GM12878 (cell line): ENCODE measurements around the gene S100B. TPM values are rescaled to one million over a fixed set of nuclear protein-coding genes. Genes with fewer than 3 reads are reported as not detected.

Experiments
- ATAC-seq: fragments of 200-7000 bp; cut with Tn5 transposase; 3 replicates; pipeline ENCODE4 v1.9.1; 2020; ENCODE audit warnings: mild to moderate bottlenecking, moderate library complexity
- BruUV-seq: library from RNA; stranded (reverse); fragments of 400-500 nt; replicated peaks from 2 replicates; lab custom pipeline; 2021; lab: Mats Ljungman, UMichigan
- CTCF ChIA-PET: fragments of 300-600 bp; sonication (Branson Sonifier 250); formaldehyde crosslinking; extraction: SDS; loops from one replicate; lab custom pipeline; 2021; ENCODE audit warnings: inconsistent platforms; lab: Yijun Ruan, JAX
- POLR2A ChIA-PET: fragments of 350-600 bp; formaldehyde crosslinking; extraction: SDS; loops from one replicate; lab custom pipeline; 2021; ENCODE audit warnings: inconsistent platforms; lab: Charles Lee
- RAD21 ChIA-PET: fragments of 300-600 bp; sonication (Branson Sonifier 250); formaldehyde crosslinking; loops from one replicate; lab custom pipeline; 2023; ENCODE audit warnings: antibody characterized with exemption; ENCODE audit not compliant: unreplicated experiment; lab: Charles Lee
- SMC1A ChIA-PET: fragments of 300-600 bp; sonication (Branson Sonifier 250); formaldehyde crosslinking; loops from one replicate; lab custom pipeline; 2023; ENCODE audit not compliant: unreplicated experiment, uncharacterized antibody; lab: Charles Lee
- DNase-seq: peaks from one replicate; pipeline ENCODE4 v3.0.0-alpha.2; 2011; ENCODE audit warnings: low read depth, low spot score
- FAIRE-seq: peaks from 3 replicates; lab custom pipeline; 2011; peaks lifted over from hg19 to GRCh38; lab: Jason Lieb, UNC
- H2AFZ ChIP-seq: 2 replicates; pipeline ENCODE4 v1.6.0; 2011; ENCODE audit warnings: low read depth, low read length, control low read depth; ENCODE audit not compliant: control insufficient read depth
- H3K27ac ChIP-seq: 2 replicates; pipeline ENCODE4 v1.5.1; 2011; ENCODE audit warnings: control low read depth; ENCODE audit not compliant: control insufficient read depth, insufficient read depth
- H3K27me3 ChIP-seq, 2 experiments: replicated peaks in 1 of 2; 2 replicates each; pipeline versions ENCODE4 v1.6.0 to v1.6.1; 2011; ENCODE audit warnings: low read length in 1 of 2; ENCODE audit not compliant: control insufficient read depth in 2 of 2, insufficient read depth in 2 of 2
- H3K36me3 ChIP-seq, 2 experiments: 2 replicates each; pipeline ENCODE4 v1.5.1; 2011; ENCODE audit warnings: low read length in 1 of 2; ENCODE audit not compliant: control insufficient read depth in 2 of 2, insufficient read depth in 2 of 2
- H3K4me1 ChIP-seq: 2 replicates; pipeline ENCODE4 v1.6.1; 2011; ENCODE audit warnings: mild to moderate bottlenecking, low read length, moderate library complexity, mixed read lengths; ENCODE audit not compliant: control insufficient read depth, insufficient read depth
- H3K4me2 ChIP-seq: 2 replicates; pipeline ENCODE4 v1.6.0; 2011; ENCODE audit warnings: control low read depth; ENCODE audit not compliant: control insufficient read depth, insufficient read depth
- H3K4me3 ChIP-seq: fragments of 200-600 bp; sonication (generic); 2 replicates; pipeline ENCODE4 v1.5.1; 2016
- H3K79me2 ChIP-seq: 2 replicates; pipeline ENCODE4 v1.6.0; 2011; ENCODE audit warnings: low read length; ENCODE audit not compliant: control insufficient read depth, insufficient read depth
- H3K9ac ChIP-seq: 2 replicates; pipeline ENCODE4 v1.8.0; 2011; ENCODE audit warnings: low read length, control low read depth, mixed read lengths; ENCODE audit not compliant: control insufficient read depth, insufficient read depth
- H3K9me3 ChIP-seq: replicated peaks from 3 replicates; pipeline ENCODE4 v1.5.1; 2011; ENCODE audit warnings: mild to moderate bottlenecking, low read length; ENCODE audit not compliant: control insufficient read depth, insufficient read depth
- H4K20me1 ChIP-seq: 2 replicates; pipeline ENCODE4 v1.6.0; 2011; ENCODE audit not compliant: control insufficient read depth, insufficient read depth
- GATAD2B ChIP-seq: fragments of 450-650 bp; conservative IDR thresholded peaks from 2 replicates; pipeline ENCODE4 v1.6.1; 2017; ENCODE audit warnings: low read depth, mild to moderate bottlenecking, moderate library complexity
- HDGF ChIP-seq: fragments of 450-650 bp; IDR thresholded peaks from 2 replicates; pipeline ENCODE4 v1.6.1; 2016; ENCODE audit warnings: antibody characterized with exemption
- IKZF1 ChIP-seq: fragments of 450-650 bp; conservative IDR thresholded peaks from 2 replicates; pipeline ENCODE4 v1.6.1; 2017; ENCODE audit warnings: antibody characterized with exemption, mild to moderate bottlenecking
- IKZF2 ChIP-seq, 2 experiments: fragments of 450-650 bp; IDR thresholded peaks; 2 replicates each; pipeline ENCODE4 v1.6.1; 2017; ENCODE audit warnings: mild to moderate bottlenecking in 2 of 2, moderate library complexity in 2 of 2
- MTA2 ChIP-seq: fragments of 450-650 bp; IDR thresholded peaks from 2 replicates; pipeline ENCODE4 v1.6.1; 2016; ENCODE audit warnings: low read depth, mild to moderate bottlenecking, moderate library complexity
- NR2C1 ChIP-seq: fragments of 450-650 bp; IDR thresholded peaks from 2 replicates; pipeline ENCODE4 v1.6.1; 2017; ENCODE audit warnings: antibody characterized with exemption, mild to moderate bottlenecking, moderate library complexity
- POLR2A ChIP-seq: IDR thresholded peaks from 2 replicates; pipeline ENCODE4 v1.6.1; 2011; ENCODE audit warnings: low read depth, mild to moderate bottlenecking, low read length
- POLR2AphosphoS5 ChIP-seq: IDR thresholded peaks from 2 replicates; pipeline ENCODE4 v1.6.1; 2011; ENCODE audit warnings: mild to moderate bottlenecking, low read length, inconsistent platforms
- SPI1 ChIP-seq: IDR thresholded peaks from 2 replicates; pipeline ENCODE4 v1.6.1; 2011; ENCODE audit warnings: low read depth, mild to moderate bottlenecking, low read length, moderate library complexity, borderline replicate concordance; ENCODE audit not compliant: insufficient read depth
- SREBF1 ChIP-seq: IDR thresholded peaks from 2 replicates; pipeline ENCODE4 v1.6.1; 2012; ENCODE audit warnings: mild to moderate bottlenecking, low read length
- SUZ12 ChIP-seq: fragments of 200-600 bp; sonication (generic); IDR thresholded peaks from one replicate; pipeline ENCODE4 v1.6.1; 2018; ENCODE audit warnings: antibody characterized with exemption, mild to moderate bottlenecking; ENCODE audit not compliant: unreplicated experiment
- TBL1XR1 ChIP-seq: IDR thresholded peaks from 2 replicates; pipeline ENCODE4 v1.6.1; 2012; ENCODE audit warnings: low read depth, low read length, improper control_type of control experiment
- TCF7 ChIP-seq: IDR thresholded peaks from 2 replicates; pipeline ENCODE4 v1.6.1; 2014; ENCODE audit warnings: antibody characterized with exemption, borderline replicate concordance
- ZNF384 ChIP-seq: IDR thresholded peaks from 2 replicates; pipeline ENCODE4 v1.6.1; 2012; ENCODE audit warnings: low read depth, mild to moderate bottlenecking, low read length, improper control_type of control experiment, borderline replicate concordance
- WGBS: methylation state at CpG from one replicate; pipeline ENCODE4 v1.1.6; 2016; ENCODE audit warnings: low lambda C conversion rate; ENCODE audit not compliant: insufficient replicate concordance, insufficient coverage; ENCODE audit errors: missing lambda C conversion rate; 5-methylcytosine and 5-hydroxymethylcytosine counted together
- in situ Hi-C: fragments of 300-500 bp; cut with MboI; formaldehyde crosslinking; loops from 9 replicates; pipeline ENCODE4 v1.14.3; 2018; ENCODE audit warnings: mixed read lengths
- intact Hi-C: fragments of 100-400 bp; cut with micrococcal nuclease; formaldehyde crosslinking; loops from one replicate; pipeline ENCODE4 v1.14.2; 2022; ENCODE audit not compliant: unreplicated experiment
- polyA plus RNA-seq, 11 experiments: library from polyadenylated mRNA; depleted of rRNA in 4 of 11; unstranded in 6 of 11; stranded (reverse) in 5 of 11; fragments of >200 nt; fragmentation: Nextera tagmentation in 4 of 11; fragmentation: Illumina TruSeq in 1 of 11; extraction: Ambion mirVana in 4 of 11; extraction: Trizol in 1 of 11; gene quantifications; 1 replicate in 1 of 11; 2 replicates in 10 of 11; pipeline versions ENCODE4 v1.2.1 to v1.2.3, GENCODE V29; 2011 to 2016; ENCODE audit warnings: inconsistent platforms in 2 of 11, missing spikeins in 2 of 11, low read depth in 1 of 11
- total RNA-seq, 4 experiments: library from RNA; depleted of rRNA in 3 of 4; stranded (reverse); fragments of >200 nt in 3 of 4; fragmentation: Illumina TruSeq in 1 of 4; extraction: Trizol in 1 of 4; gene quantifications; 2 replicates each; pipeline versions ENCODE4 v1.2.1 to v1.2.3, GENCODE V29; 2013 to 2021
- TF ChIP-seq, protein P1 (sequence below): IDR thresholded peaks from 2 replicates; pipeline ENCODE4 v1.6.1; 2011; ENCODE audit warnings: borderline replicate concordance, low read depth, mild to moderate bottlenecking, moderate library complexity, mixed read lengths, low read length; ENCODE audit not compliant: insufficient read depth; ENCODE audit errors: extremely low read length
- TF ChIP-seq, protein P2 (sequence below): fragments of 450-650 bp; IDR thresholded peaks from 2 replicates; pipeline ENCODE4 v1.6.1; 2016; ENCODE audit warnings: mild to moderate bottlenecking
- TF ChIP-seq, protein P3 (sequence below): IDR thresholded peaks from 2 replicates; pipeline ENCODE4 v1.6.1; 2012; ENCODE audit warnings: low read length, inconsistent platforms
- TF ChIP-seq, protein P4 (sequence below): fragments of 450-650 bp; IDR thresholded peaks from 2 replicates; pipeline ENCODE4 v1.6.1; 2017; ENCODE audit warnings: borderline replicate concordance

S100B gene
- total and polyA plus RNA-seq, 10 of the 15 experiments (the other 5 are each of a cell fraction or from before 2014, with no cell fraction given), result 0.11 to 0.22 TPM; not detected in 8

DNA sequence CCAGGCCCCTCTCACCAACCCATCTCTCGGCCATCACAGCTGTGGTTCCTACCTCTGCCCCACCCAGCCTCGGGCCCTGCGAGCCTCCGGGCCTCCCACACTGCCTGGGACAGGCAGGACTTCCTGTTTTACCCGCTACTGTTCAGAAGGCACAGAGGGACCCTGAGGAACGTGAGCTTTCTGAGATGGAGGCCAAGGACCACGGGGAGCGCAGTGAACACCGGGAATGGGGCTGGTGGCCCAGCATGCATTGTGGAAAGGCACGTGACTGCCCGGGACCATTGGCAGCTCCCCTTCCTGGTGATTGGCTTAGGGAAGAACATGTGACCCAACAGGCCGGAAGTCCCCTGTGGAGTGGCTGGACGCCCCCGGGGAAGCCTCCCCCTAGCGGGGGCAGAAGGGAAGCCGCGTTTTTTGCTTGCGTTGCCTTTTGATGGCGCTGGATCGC is 7.0 kb downstream of the S100B start (continued):
- peak; percentile 6; the same call in 1 of the 2 replicates for TF ChIP-seq SPI1
- TF ChIP-seq, protein P1, sequence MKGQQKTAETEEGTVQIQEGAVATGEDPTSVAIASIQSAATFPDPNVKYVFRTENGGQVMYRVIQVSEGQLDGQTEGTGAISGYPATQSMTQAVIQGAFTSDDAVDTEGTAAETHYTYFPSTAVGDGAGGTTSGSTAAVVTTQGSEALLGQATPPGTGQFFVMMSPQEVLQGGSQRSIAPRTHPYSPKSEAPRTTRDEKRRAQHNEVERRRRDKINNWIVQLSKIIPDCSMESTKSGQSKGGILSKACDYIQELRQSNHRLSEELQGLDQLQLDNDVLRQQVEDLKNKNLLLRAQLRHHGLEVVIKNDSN, result peak; percentile 35
- no peak for TF ChIP-seq SUZ12
- TF ChIP-seq, protein P2, sequence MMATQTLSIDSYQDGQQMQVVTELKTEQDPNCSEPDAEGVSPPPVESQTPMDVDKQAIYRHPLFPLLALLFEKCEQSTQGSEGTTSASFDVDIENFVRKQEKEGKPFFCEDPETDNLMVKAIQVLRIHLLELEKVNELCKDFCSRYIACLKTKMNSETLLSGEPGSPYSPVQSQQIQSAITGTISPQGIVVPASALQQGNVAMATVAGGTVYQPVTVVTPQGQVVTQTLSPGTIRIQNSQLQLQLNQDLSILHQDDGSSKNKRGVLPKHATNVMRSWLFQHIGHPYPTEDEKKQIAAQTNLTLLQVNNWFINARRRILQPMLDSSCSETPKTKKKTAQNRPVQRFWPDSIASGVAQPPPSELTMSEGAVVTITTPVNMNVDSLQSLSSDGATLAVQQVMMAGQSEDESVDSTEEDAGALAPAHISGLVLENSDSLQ, result no peak
- TF ChIP-seq, protein P3, sequence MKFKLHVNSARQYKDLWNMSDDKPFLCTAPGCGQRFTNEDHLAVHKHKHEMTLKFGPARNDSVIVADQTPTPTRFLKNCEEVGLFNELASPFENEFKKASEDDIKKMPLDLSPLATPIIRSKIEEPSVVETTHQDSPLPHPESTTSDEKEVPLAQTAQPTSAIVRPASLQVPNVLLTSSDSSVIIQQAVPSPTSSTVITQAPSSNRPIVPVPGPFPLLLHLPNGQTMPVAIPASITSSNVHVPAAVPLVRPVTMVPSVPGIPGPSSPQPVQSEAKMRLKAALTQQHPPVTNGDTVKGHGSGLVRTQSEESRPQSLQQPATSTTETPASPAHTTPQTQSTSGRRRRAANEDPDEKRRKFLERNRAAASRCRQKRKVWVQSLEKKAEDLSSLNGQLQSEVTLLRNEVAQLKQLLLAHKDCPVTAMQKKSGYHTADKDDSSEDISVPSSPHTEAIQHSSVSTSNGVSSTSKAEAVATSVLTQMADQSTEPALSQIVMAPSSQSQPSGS, result no peak
- no peak for TF ChIP-seq ZNF384
- TF ChIP-seq POLR2AphosphoS5, result no peak

DNA sequence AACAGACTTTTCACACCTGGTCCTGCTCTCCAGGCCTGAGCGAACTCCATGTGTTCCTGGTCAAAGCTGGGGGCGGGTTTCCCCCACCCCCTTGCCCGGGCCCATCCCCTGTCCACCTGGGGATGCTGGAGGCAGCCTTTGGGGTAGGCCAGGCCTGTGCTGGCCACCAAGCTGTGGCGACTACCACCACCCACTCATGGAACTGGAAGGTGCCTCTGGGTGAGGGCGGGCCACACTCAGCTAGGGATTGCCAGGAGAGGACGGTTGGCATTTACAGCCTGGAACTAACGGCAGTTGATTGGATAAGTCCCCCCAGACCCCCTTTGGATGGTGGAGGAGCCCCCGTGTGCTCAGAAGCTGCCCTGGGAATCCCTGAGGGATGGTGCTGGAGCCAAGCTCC is 7.9 kb downstream of the S100B start:
- RAD21 ChIA-PET, result no interaction called here
- BruUV-seq, result no TSS peak
- SMC1A ChIA-PET, result interaction anchor here (2.5 kb wide), 1 partner anchor 12 kb away, joined by 6 read pairs; no protein-coding TSS in a partner anchor
- in situ Hi-C loops (no loop called here), intact Hi-C loops (no loop called here)
- Histone ChIP-seq H3K9ac (no peak overlapping the region), H3K27me3 (no peaks in the 10 kb centered on the region), H3K27ac (no peak overlapping the region), H3K4me1 (no peaks in the 10 kb centered on the region), H3K36me3 (no peaks in the 10 kb centered on the region), H3K79me2 (no peaks in the 10 kb centered on the region), H2AFZ (no peak overlapping the region), H3K4me3 (no peak overlapping the region), H3K9me3 (peaks cover 2% of the 10 kb centered on the region; the same call in 2 of the 3 replicates), H4K20me1 (no peaks in the 10 kb centered on the region), H3K4me2 (no peak overlapping the region)
- POLR2A ChIA-PET, result no interaction called here
- DNase-seq (no peak), FAIRE-seq (no peak), ATAC-seq (no peak)
- CTCF ChIA-PET, result no interaction called here
- WGBS, result 55% methylated on average over 8 of the region's 8 CpGs
- no peak for TF ChIP-seq MTA2
- no peak for TF ChIP-seq HDGF
- TF ChIP-seq IKZF2 (IDR thresholded peaks at IDR 0.05), result no peak
- no peak for TF ChIP-seq SREBF1
- no peak for TF ChIP-seq IKZF1
- TF ChIP-seq, protein P1, result no peak
- TF ChIP-seq, protein P4, sequence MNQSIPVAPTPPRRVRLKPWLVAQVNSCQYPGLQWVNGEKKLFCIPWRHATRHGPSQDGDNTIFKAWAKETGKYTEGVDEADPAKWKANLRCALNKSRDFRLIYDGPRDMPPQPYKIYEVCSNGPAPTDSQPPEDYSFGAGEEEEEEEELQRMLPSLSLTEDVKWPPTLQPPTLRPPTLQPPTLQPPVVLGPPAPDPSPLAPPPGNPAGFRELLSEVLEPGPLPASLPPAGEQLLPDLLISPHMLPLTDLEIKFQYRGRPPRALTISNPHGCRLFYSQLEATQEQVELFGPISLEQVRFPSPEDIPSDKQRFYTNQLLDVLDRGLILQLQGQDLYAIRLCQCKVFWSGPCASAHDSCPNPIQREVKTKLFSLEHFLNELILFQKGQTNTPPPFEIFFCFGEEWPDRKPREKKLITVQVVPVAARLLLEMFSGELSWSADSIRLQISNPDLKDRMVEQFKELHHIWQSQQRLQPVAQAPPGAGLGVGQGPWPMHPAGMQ, result no peak
- no peak for TF ChIP-seq TBL1XR1
- TF ChIP-seq TCF7, result no peak
- TF ChIP-seq GATAD2B, result no peak
- no peak for TF ChIP-seq NR2C1
- TF ChIP-seq POLR2A, result no peak
